BLaER1 (cell line): ENCODE data around the gene NGF.

Experiments used
- H3K27ac ChIP-seq: shearing (Covaris generic); formaldehyde crosslinking; 2 replicates; pipeline ENCODE4 v1.8.1; 2022
- H3K27me3 ChIP-seq: shearing (Covaris generic); formaldehyde crosslinking; 2 replicates; pipeline ENCODE4 v1.8.1; 2022
- H3K36me3 ChIP-seq: shearing (Covaris generic); formaldehyde crosslinking; 2 replicates; pipeline ENCODE4 v1.8.1; 2022
- H3K4me1 ChIP-seq: shearing (Covaris generic); formaldehyde crosslinking; 2 replicates; pipeline ENCODE4 v1.8.1; 2022
- H3K4me2 ChIP-seq: shearing (Covaris generic); formaldehyde crosslinking; 2 replicates; pipeline ENCODE4 v1.8.1; 2022
- H3K4me3 ChIP-seq: shearing (Covaris generic); formaldehyde crosslinking; 2 replicates; pipeline ENCODE4 v1.8.1; 2022
- H3K9ac ChIP-seq: shearing (Covaris generic); formaldehyde crosslinking; 2 replicates; pipeline ENCODE4 v1.8.1; 2022
- H3K9me3 ChIP-seq: shearing (Covaris generic); formaldehyde crosslinking; 2 replicates; pipeline ENCODE4 v1.8.1; 2022
- H4K20me1 ChIP-seq: shearing (Covaris generic); formaldehyde crosslinking; 2 replicates; pipeline ENCODE4 v1.8.1; 2022
- Cebpa-rat ChIP-seq: shearing (Covaris generic); IDR thresholded peaks from 2 replicates; pipeline ENCODE4 v1.8.1; 2022

NGF gene

DNA sequence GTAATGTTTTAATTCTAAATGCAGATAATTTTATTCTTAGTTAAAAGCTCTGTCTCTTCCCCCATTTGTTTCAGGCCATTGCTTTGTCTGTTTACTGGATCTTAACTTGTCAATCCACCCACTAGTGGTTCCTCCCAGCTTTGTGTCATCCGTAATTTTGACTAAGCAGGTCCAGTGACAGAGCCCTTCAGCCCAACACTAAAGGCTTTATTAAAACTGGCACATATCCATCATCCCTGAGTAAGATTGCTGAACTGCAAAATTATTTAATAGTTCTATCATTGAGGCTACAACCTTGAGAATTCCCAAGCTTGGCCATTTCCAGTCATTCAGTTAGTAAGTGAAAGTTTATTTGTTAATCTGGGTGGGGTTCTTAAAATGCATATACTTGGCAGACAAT lies 96.7 kb downstream of the NGF start:
- Histone ChIP-seq H4K20me1 (no peaks in the 10 kb centered on the region), H3K4me1 (no peaks in the 10 kb centered on the region), H3K27ac (no peak overlapping the region), H3K36me3 (no peaks in the 10 kb centered on the region), H3K9me3 (peaks cover 4% of the 10 kb centered on the region), H3K27me3 (no peaks in the 10 kb centered on the region), H3K9ac (no peak overlapping the region), H3K4me3 (no peak overlapping the region), H3K4me2 (no peak overlapping the region)
- no peak for TF ChIP-seq Cebpa-rat

DNA sequence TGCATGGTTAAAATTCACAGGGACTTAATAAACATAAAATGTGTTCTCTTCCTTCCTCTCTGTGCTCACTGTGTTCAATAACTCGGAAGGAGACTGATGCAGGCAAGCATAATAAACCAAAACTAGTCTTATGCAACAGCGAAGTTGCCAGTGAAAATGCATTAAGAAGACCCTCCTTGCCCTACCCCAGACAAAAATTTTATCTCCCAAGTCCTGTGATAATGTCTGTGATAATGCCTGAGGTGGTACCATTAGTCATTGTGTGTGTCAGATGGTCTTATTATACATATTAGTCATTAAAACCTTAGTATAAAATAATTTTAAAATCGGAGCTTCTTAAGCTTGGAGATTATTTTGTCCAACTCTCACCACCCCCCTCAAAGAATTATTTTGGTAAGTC lies 97.8 kb downstream of the NGF start:
- no peaks in the 10 kb centered on the region for H3K36me3 ChIP-seq
- H3K4me3 ChIP-seq, result no peak overlapping the region
- H3K4me1 ChIP-seq, result no peaks in the 10 kb centered on the region
- H3K27ac ChIP-seq, result no peak overlapping the region
- no peak overlapping the region for H3K4me2 ChIP-seq
- no peaks in the 10 kb centered on the region for H3K9me3 ChIP-seq
- H3K27me3 ChIP-seq, result no peaks in the 10 kb centered on the region
- TF ChIP-seq Cebpa-rat, result no peak
- H4K20me1 ChIP-seq, result no peaks in the 10 kb centered on the region
- H3K9ac ChIP-seq, result no peak overlapping the region

DNA sequence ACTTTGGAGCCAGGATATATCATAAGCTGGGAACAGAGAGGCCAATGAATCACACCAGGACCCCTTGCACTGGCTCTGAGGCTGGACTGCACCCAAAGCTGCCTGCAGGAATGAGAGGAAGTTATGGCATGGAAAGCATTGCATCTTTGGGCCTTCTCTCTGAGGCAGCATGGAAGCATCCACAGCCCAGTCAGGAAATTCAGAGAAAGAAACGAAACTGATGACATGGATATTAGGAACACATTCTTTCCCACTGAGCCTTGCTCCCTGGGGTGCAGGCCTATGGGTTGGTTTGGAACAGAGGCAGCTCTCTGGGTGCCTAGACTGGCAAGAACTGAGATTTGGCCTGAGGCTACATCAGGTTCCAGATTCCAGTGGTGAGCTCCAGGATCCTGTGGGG lies 98.6 kb downstream of the NGF start:
- Histone ChIP-seq H3K4me2 (no peak overlapping the region), H3K36me3 (no peaks in the 10 kb centered on the region), H3K27ac (no peak overlapping the region), H3K9ac (no peak overlapping the region), H4K20me1 (no peaks in the 10 kb centered on the region), H3K4me3 (no peak overlapping the region), H3K4me1 (no peaks in the 10 kb centered on the region), H3K9me3 (no peaks in the 10 kb centered on the region), H3K27me3 (no peaks in the 10 kb centered on the region)
- no peak for TF ChIP-seq Cebpa-rat

DNA sequence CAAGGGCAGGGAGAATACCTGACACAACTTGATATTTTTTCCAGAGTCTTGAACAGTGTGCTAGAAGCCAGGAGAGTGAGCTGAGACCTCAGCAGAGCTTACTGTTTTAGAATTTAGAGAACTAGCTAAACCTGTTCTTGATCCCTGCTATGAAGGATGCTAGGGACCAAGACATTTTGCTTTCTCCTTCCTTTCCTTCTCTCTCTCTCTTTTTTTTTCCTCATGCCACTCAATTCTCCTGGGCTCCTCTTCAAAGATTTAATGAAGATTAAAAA lies 99.0 kb downstream of the NGF start:
- no peaks in the 10 kb centered on the region for H3K36me3 ChIP-seq
- no peak overlapping the region for H3K4me3 ChIP-seq
- TF ChIP-seq Cebpa-rat, result no peak
- H3K4me2 ChIP-seq, result no peak overlapping the region
- H3K27me3 ChIP-seq, result no peaks in the 10 kb centered on the region
- H3K9me3 ChIP-seq, result no peaks in the 10 kb centered on the region
- no peak overlapping the region for H3K27ac ChIP-seq
- no peak overlapping the region for H3K9ac ChIP-seq
- no peaks in the 10 kb centered on the region for H4K20me1 ChIP-seq
- H3K4me1 ChIP-seq, result no peaks in the 10 kb centered on the region

DNA sequence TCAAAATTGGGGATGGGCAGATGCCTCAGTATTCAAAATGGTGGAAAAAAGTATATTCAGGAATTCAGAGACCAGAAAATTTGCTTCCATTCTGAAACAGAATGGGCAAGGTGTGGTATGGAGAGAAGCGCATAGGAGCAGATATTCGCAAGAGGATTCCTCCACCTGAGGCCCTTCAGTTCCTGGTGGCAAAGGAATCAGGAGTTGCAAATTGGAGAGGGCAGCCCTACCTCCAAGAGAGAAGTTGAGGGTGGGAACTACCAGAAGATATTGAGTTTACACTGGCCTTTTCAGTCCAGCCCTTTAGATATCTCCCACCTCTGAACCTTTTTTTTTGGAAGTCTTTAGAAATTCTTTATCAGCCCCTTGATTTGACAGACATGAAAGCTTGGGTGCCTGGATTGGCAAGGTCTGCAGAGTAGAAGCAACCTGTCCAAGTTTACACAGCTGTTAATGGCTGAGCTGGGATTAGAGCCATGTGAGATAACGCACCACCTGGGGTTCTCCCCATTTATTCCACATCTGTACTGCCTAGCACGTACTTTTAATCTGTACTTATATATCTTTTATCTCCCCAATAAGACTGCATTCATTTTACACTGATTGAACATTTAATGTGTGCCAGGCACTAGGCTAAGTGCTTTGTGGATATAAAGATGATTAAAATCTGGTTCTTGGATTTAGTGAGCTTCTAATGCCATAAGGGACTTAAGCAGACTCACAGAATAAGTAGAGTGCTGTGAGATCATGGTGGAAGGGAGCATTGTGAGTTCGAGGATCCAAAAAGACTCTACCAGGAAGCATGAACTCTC lies 99.5 kb downstream of the NGF start:
- no peaks in the 10 kb centered on the region for H4K20me1 ChIP-seq
- H3K27me3 ChIP-seq, result no peaks in the 10 kb centered on the region
- no peaks in the 10 kb centered on the region for H3K4me1 ChIP-seq
- no peaks in the 10 kb centered on the region for H3K9me3 ChIP-seq
- H3K4me2 ChIP-seq, result no peak overlapping the region
- no peak overlapping the region for H3K9ac ChIP-seq
- no peak overlapping the region for H3K4me3 ChIP-seq
- TF ChIP-seq Cebpa-rat, result no peak
- no peaks in the 10 kb centered on the region for H3K36me3 ChIP-seq
- no peak overlapping the region for H3K27ac ChIP-seq

DNA sequence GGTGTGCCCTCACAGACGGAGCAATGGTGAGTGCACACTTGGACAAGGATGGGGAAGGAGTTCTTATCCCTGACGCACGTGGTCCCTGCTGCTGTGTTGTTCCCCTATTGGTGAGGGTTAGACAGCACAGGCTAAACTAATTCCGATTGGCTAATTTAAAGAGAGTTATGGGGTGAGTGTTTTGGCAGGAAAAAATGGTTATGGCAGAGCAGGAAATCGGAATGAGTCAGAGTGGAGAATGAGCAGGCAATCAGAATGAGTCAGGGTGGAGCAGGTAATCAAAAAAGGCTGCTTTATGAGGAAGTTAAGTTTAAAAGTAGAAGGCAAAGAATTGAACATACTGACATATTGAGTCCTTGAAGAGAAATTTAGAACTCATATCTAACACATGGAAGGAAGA lies 100.5 kb downstream of the NGF start:
- Histone ChIP-seq H4K20me1 (no peaks in the 10 kb centered on the region), H3K9ac (no peak overlapping the region), H3K4me3 (no peak overlapping the region), H3K4me2 (no peak overlapping the region), H3K27ac (no peak overlapping the region), H3K4me1 (no peaks in the 10 kb centered on the region), H3K36me3 (no peaks in the 10 kb centered on the region), H3K27me3 (no peaks in the 10 kb centered on the region), H3K9me3 (no peaks in the 10 kb centered on the region)
- TF ChIP-seq Cebpa-rat, result no peak

DNA sequence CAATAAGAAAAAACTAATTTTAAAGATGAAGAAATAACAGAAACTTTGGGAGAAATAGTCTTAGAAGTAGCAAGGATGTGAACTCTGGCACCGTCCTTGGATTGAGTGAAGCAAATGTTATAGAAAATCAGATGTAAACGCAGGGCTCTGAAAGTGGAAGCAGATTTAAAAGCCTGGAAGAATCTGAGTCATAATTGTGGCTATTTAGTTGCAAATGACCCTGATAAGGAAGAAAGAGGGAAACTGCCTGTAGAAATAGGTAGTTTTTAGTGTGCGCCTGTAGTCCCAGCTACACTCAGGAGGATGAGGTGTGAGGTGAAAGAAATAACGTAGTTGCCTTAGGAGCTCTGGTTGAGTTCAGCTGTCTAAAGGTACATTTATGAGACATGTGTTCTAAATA lies 101.0 kb downstream of the NGF start:
- no peak overlapping the region for H3K27ac ChIP-seq
- no peaks in the 10 kb centered on the region for H3K36me3 ChIP-seq
- no peak overlapping the region for H3K4me2 ChIP-seq
- H3K4me3 ChIP-seq, result no peak overlapping the region
- H4K20me1 ChIP-seq, result no peaks in the 10 kb centered on the region
- no peak overlapping the region for H3K9ac ChIP-seq
- H3K9me3 ChIP-seq, result no peaks in the 10 kb centered on the region
- no peaks in the 10 kb centered on the region for H3K27me3 ChIP-seq
- H3K4me1 ChIP-seq, result no peaks in the 10 kb centered on the region
- no peak for TF ChIP-seq Cebpa-rat
